SK-N-SH treated with all-trans-retinoic acid at 6 μM for 48 hours (cell line): ENCODE results near the gene SAAL1.

Source experiments
- ATAC-seq: fragments of 200-7000 bp; cut with Tn5 transposase; 3 replicates; pipeline ENCODE4 v1.9.1; 2020; ENCODE audit warnings: mild to moderate bottlenecking, moderate library complexity
- ARNTL ChIP-seq: fragments of 450-650 bp; formaldehyde crosslinking; IDR thresholded peaks from 2 replicates; pipeline ENCODE4 v1.5.0; 2020; ENCODE audit warnings: low read depth, mild to moderate bottlenecking, moderate library complexity, borderline replicate concordance
- BACH2 ChIP-seq: fragments of 250-450 bp; sonication (Bioruptor Pico); IDR thresholded peaks from 2 replicates; pipeline ENCODE4 v1.9.0; 2021; ENCODE audit warnings: mild to moderate bottlenecking, borderline replicate concordance
- CSDC2 ChIP-seq: fragments of 250-450 bp; sonication (Bioruptor Pico); IDR thresholded peaks from 2 replicates; pipeline ENCODE4 v1.5.0; 2020; ENCODE audit warnings: mild to moderate bottlenecking, moderate library complexity
- ESRRG ChIP-seq: fragments of 250-450 bp; sonication (Bioruptor Pico); IDR thresholded peaks from 2 replicates; pipeline ENCODE4 v1.6.1; 2021; ENCODE audit warnings: mild to moderate bottlenecking
- GLIS3 ChIP-seq: fragments of 250-450 bp; sonication (Bioruptor Pico); IDR thresholded peaks from 2 replicates; pipeline ENCODE4 v1.5.0; 2020; ENCODE audit warnings: mild to moderate bottlenecking, moderate library complexity
- ISL1 ChIP-seq: fragments of 250-450 bp; sonication (Bioruptor Pico); IDR thresholded peaks from 2 replicates; pipeline ENCODE4 v2.1.2; 2022; ENCODE audit warnings: mild to moderate bottlenecking, moderate library complexity
- OSR1 ChIP-seq: fragments of 250-450 bp; sonication (Bioruptor Pico); IDR thresholded peaks from 2 replicates; pipeline ENCODE4 v1.8.0; 2022; ENCODE audit warnings: moderate library complexity, mild to moderate bottlenecking, inconsistent platforms
- PPARA ChIP-seq: fragments of 250-450 bp; sonication (Bioruptor Pico); IDR thresholded peaks from 2 replicates; pipeline ENCODE4 v1.5.0; 2020; ENCODE audit warnings: mild to moderate bottlenecking, borderline replicate concordance
- RARB ChIP-seq: fragments of 250-450 bp; sonication (Bioruptor Pico); IDR thresholded peaks from 2 replicates; pipeline ENCODE4 v1.8.0; 2021; ENCODE audit warnings: mild to moderate bottlenecking, moderate library complexity
- SNAI2 ChIP-seq: fragments of 250-450 bp; sonication (Bioruptor Pico); IDR thresholded peaks from 2 replicates; pipeline ENCODE4 v1.5.0; 2020; ENCODE audit warnings: mild to moderate bottlenecking, moderate library complexity
- TCF4 ChIP-seq: fragments of 250-450 bp; sonication (Bioruptor Pico); IDR thresholded peaks from 2 replicates; pipeline ENCODE4 v1.8.0; 2021; ENCODE audit warnings: mild to moderate bottlenecking, moderate library complexity, borderline replicate concordance
- TOX ChIP-seq: fragments of 250-450 bp; sonication (Bioruptor Pico); IDR thresholded peaks from 2 replicates; pipeline ENCODE4 v1.8.0; 2021; ENCODE audit warnings: mild to moderate bottlenecking, moderate library complexity, borderline replicate concordance
- ZC3H10 ChIP-seq: fragments of 250-450 bp; sonication (Bioruptor Pico); IDR thresholded peaks from 2 replicates; pipeline ENCODE4 v1.5.1; 2021; ENCODE audit warnings: mild to moderate bottlenecking, moderate library complexity
- ZFP3 ChIP-seq: fragments of 250-450 bp; sonication (Bioruptor Pico); IDR thresholded peaks from 2 replicates; pipeline ENCODE4 v1.5.0; 2020; ENCODE audit warnings: mild to moderate bottlenecking, moderate library complexity
- ZFP30 ChIP-seq: fragments of 450-650 bp; formaldehyde crosslinking; IDR thresholded peaks from 2 replicates; pipeline ENCODE4 v1.5.0; 2022; ENCODE audit warnings: mild to moderate bottlenecking, moderate library complexity
- ZNF565 ChIP-seq: fragments of 450-650 bp; formaldehyde crosslinking; conservative IDR thresholded peaks from 2 replicates; pipeline ENCODE4 v1.5.0; 2020; ENCODE audit warnings: low read depth, mild to moderate bottlenecking, moderate library complexity
- ZNF70 ChIP-seq: fragments of 450-650 bp; formaldehyde crosslinking; IDR thresholded peaks from 2 replicates; pipeline ENCODE4 v1.5.0; 2020; ENCODE audit warnings: mild to moderate bottlenecking, moderate library complexity
- ZNF8 ChIP-seq: fragments of 450-650 bp; formaldehyde crosslinking; IDR thresholded peaks from 2 replicates; pipeline ENCODE4 v1.5.0; 2020; ENCODE audit warnings: mild to moderate bottlenecking, moderate library complexity
- TF ChIP-seq, protein P1 (sequence below): fragments of 250-450 bp; sonication (Bioruptor Pico); IDR thresholded peaks from 2 replicates; pipeline ENCODE4 v1.5.1; 2021; ENCODE audit warnings: mild to moderate bottlenecking, moderate library complexity
- TF ChIP-seq, protein P2 (sequence below): fragments of 250-450 bp; sonication (Bioruptor Pico); IDR thresholded peaks from 2 replicates; pipeline ENCODE4 v1.8.0; 2021; ENCODE audit warnings: low read depth, mild to moderate bottlenecking, moderate library complexity, borderline replicate concordance
- TF ChIP-seq, protein P3 (sequence below): fragments of 250-450 bp; sonication (Bioruptor Pico); IDR thresholded peaks from 2 replicates; pipeline ENCODE4 v1.8.0; 2020; ENCODE audit warnings: mild to moderate bottlenecking, moderate library complexity, borderline replicate concordance
- TF ChIP-seq, protein P4 (sequence below): fragments of 250-450 bp; sonication (Bioruptor Pico); IDR thresholded peaks from 2 replicates; pipeline ENCODE4 v1.5.1; 2020; ENCODE audit warnings: low read depth, mild to moderate bottlenecking, moderate library complexity

The SAAL1 gene

DNA sequence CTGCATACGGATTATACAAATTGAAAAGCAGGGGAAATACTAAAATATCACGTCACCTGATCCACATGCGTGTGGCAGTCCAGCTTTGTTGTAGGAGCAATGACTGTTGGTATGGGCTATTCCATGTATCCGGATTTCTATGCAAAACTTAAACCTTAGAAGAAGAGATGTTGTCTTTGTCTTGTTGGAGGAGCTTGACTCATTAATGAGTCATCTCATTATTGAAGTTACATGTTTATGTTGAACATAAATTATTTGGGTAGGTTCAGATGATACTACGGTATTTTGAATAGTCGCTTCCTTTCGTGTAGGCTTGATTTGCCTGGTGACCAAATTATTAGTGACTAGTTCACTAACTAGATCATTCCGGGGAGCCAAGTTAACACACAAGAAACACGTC, 806 bp upstream of the SAAL1 start:
- TF ChIP-seq PPARA (no peak), RARB (CRISPR knock-in tag) (no peak), CSDC2 (CRISPR knock-in tag) (no peak), ZC3H10 (CRISPR knock-in tag) (no peak), ESRRG (CRISPR knock-in tag) (no peak), ZNF70 (CRISPR knock-in tag) (no peak), OSR1 (CRISPR knock-in tag) (no peak), ARNTL (CRISPR knock-in tag) (no peak), SNAI2 (CRISPR knock-in tag) (no peak), TCF4 (CRISPR knock-in tag) (no peak), ZNF8 (CRISPR knock-in tag) (no peak), ZNF565 (CRISPR knock-in tag) (no peak), GLIS3 (no peak)
- TF ChIP-seq, protein P1, sequence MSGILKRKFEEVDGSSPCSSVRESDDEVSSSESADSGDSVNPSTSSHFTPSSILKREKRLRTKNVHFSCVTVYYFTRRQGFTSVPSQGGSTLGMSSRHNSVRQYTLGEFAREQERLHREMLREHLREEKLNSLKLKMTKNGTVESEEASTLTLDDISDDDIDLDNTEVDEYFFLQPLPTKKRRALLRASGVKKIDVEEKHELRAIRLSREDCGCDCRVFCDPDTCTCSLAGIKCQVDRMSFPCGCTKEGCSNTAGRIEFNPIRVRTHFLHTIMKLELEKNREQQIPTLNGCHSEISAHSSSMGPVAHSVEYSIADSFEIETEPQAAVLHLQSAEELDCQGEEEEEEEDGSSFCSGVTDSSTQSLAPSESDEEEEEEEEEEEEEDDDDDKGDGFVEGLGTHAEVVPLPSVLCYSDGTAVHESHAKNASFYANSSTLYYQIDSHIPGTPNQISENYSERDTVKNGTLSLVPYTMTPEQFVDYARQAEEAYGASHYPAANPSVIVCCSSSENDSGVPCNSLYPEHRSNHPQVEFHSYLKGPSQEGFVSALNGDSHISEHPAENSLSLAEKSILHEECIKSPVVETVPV (CRISPR knock-in tag): no peak
- TF ChIP-seq, protein P2, sequence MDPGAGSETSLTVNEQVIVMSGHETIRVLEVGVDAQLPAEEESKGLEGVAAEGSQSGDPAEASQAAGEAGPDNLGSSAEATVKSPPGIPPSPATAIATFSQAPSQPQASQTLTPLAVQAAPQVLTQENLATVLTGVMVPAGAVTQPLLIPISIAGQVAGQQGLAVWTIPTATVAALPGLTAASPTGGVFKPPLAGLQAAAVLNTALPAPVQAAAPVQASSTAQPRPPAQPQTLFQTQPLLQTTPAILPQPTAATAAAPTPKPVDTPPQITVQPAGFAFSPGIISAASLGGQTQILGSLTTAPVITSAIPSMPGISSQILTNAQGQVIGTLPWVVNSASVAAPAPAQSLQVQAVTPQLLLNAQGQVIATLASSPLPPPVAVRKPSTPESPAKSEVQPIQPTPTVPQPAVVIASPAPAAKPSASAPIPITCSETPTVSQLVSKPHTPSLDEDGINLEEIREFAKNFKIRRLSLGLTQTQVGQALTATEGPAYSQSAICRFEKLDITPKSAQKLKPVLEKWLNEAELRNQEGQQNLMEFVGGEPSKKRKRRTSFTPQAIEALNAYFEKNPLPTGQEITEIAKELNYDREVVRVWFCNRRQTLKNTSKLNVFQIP (CRISPR knock-in tag): no peak
- TF ChIP-seq, all 23 proteins: peak for 0
- no peak for ATAC-seq

DNA sequence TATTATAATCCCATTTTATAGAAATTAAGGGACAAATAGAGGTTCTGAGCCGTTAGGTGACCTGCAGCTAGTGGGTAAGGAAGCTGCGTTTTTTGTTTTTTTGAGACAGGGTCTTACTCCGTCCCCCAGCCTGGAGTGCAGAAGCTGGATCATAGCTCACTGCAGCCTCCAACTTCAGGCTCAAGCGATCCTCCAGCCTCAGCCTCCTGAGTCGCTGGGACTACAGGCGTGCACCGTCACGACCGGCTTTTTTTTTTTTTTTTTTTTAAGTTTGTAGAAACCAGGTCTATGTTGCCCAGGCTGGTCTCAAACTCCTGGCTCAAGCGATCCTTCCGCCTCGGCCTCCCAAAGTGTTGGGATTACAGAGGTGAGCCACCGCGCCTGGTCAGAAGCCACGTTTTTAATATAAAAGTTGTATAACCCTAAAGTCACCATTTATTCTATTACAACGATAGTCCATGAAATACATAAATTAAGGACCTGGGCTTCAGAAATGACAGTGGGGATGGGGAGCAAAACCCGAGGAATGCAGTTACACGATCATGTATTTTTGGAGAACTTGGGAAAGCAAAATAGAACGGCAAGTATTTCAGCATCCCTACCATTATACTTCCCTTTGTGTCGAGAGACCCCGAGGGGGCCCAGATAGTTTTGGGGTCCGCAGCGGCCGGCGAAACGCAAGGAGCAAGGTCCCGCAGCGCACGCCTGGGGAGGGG, 638 bp downstream of the SAAL1 start:
- ATAC-seq: peak; percentile 54
- TF ChIP-seq, protein P3, sequence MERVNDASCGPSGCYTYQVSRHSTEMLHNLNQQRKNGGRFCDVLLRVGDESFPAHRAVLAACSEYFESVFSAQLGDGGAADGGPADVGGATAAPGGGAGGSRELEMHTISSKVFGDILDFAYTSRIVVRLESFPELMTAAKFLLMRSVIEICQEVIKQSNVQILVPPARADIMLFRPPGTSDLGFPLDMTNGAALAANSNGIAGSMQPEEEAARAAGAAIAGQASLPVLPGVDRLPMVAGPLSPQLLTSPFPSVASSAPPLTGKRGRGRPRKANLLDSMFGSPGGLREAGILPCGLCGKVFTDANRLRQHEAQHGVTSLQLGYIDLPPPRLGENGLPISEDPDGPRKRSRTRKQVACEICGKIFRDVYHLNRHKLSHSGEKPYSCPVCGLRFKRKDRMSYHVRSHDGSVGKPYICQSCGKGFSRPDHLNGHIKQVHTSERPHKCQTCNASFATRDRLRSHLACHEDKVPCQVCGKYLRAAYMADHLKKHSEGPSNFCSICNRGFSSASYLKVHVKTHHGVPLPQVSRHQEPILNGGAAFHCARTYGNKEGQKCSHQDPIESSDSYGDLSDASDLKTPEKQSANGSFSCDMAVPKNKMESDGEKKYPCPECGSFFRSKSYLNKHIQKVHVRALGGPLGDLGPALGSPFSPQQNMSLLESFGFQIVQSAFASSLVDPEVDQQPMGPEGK (CRISPR knock-in tag): no peak
- no peak for TF ChIP-seq BACH2 (CRISPR knock-in tag)
- no peak for TF ChIP-seq ZNF565 (CRISPR knock-in tag)
- TF ChIP-seq, protein P2 (CRISPR knock-in tag): no peak
- no peak for TF ChIP-seq ISL1 (CRISPR knock-in tag)
- TF ChIP-seq, all 23 proteins: peak for 0

DNA sequence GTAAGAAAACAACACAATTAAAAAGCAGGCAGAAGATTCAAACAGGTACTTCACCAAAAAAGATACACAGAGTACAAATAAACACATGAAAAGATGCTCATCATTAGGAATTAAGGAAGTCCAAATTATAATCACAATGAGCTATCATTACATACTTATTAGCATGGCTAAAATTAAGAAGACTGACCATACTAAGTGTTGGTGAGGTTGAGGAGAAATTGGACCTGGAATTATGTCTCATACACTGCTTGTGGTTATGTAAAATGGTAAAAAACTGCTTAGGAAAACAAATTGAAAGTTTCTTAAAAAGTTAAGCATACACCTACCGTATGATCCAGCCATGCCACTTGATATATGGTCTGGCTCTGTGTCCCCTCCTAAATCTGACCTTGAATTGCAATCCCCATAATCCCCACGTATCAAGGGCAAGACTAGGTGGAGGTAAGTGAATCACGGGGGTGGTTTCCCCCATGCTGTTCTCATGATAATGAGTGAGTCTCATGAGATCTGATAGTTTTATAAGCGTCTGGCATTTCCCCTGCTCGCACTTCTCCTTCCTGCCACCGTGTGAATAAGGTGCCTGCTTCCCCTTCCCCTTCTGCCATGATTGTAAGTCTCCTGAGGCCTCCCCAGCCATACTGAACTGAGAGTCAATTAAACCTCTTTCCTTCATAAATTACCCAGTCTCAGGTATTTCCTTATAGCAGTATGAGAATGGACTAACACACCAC, 4.8 kb downstream of the SAAL1 start:
- no peak for ATAC-seq
- TF ChIP-seq TOX (CRISPR knock-in tag) (no peak), GLIS3 (no peak), ZFP30 (CRISPR knock-in tag) (no peak), BACH2 (CRISPR knock-in tag) (no peak), OSR1 (CRISPR knock-in tag) (no peak), ZFP3 (CRISPR knock-in tag) (no peak), ZC3H10 (CRISPR knock-in tag) (no peak)
- TF ChIP-seq, protein P3 (CRISPR knock-in tag): no peak
- TF ChIP-seq, protein P4, sequence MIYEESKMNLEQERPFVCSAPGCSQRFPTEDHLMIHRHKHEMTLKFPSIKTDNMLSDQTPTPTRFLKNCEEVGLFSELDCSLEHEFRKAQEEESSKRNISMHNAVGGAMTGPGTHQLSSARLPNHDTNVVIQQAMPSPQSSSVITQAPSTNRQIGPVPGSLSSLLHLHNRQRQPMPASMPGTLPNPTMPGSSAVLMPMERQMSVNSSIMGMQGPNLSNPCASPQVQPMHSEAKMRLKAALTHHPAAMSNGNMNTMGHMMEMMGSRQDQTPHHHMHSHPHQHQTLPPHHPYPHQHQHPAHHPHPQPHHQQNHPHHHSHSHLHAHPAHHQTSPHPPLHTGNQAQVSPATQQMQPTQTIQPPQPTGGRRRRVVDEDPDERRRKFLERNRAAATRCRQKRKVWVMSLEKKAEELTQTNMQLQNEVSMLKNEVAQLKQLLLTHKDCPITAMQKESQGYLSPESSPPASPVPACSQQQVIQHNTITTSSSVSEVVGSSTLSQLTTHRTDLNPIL (CRISPR knock-in tag): no peak
- TF ChIP-seq, protein P1 (CRISPR knock-in tag): no peak
